CD4-positive, alpha-beta T cell (primary cell): ENCODE data around the gene MGAT5. TPM values are rescaled to one million over a fixed set of nuclear protein-coding genes. Genes with fewer than 3 reads are reported as not detected.

Experiments used
- ATAC-seq: fragments of 200-7000 bp; cut with Tn5 transposase; one replicate; pipeline ENCODE4 v1.10.0; 2022; ENCODE audit warnings: mild to moderate bottlenecking; ENCODE audit not compliant: poor library complexity
- CTCF ChIA-PET: fragments of 350-600 bp; sonication (Branson Sonifier 250); formaldehyde crosslinking; loops from one replicate; lab custom pipeline; 2021; ENCODE audit warnings: antibody characterized with exemption, inconsistent platforms; lab: Charles Lee
- POLR2A ChIA-PET: fragments of 350-600 bp; sonication (Branson Sonifier 250); formaldehyde crosslinking; loops from one replicate; lab custom pipeline; 2021; ENCODE audit warnings: antibody characterized with exemption, inconsistent platforms; lab: Charles Lee
- DNase-seq, 14 experiments: peaks; one replicate each; pipeline ENCODE4 v3.0.0-alpha.2; 2013 to 2020; ENCODE audit warnings: mixed read lengths in 2 of 14
- H3K27ac ChIP-seq, 2 donors: one replicate each; pipeline versions ENCODE4 v1.5.1 to v1.7.0; 2013; ENCODE audit warnings: low read length in 2 of 2, low read depth in 1 of 2, mild to moderate bottlenecking in 1 of 2
- H3K27me3 ChIP-seq, 2 experiments: 1 replicate in 1 of 2; 2 replicates in 1 of 2; pipeline versions ENCODE4 v1.6.1 to v1.7.0; 2013; ENCODE audit warnings: low read length in 2 of 2, control low read depth in 1 of 2, mild to moderate bottlenecking in 1 of 2, moderate library complexity in 1 of 2; ENCODE audit not compliant: insufficient read depth in 2 of 2, control insufficient read depth in 1 of 2
- H3K36me3 ChIP-seq: one replicate; pipeline ENCODE4 v1.6.1; 2013; ENCODE audit warnings: low read length, control low read depth; ENCODE audit not compliant: insufficient read depth
- H3K4me1 ChIP-seq: one replicate; pipeline ENCODE4 v1.6.1; 2013; ENCODE audit warnings: low read length, control low read depth; ENCODE audit not compliant: insufficient read depth
- H3K4me3 ChIP-seq: one replicate; pipeline ENCODE4 v1.5.1; 2013; ENCODE audit warnings: mild to moderate bottlenecking, low read length, moderate library complexity
- H3K9me3 ChIP-seq, 2 experiments: 1 replicate in 1 of 2; 2 replicates in 1 of 2; pipeline versions ENCODE4 v1.6.1 to v1.7.0; 2013; ENCODE audit warnings: low read length in 2 of 2, mild to moderate bottlenecking in 2 of 2, control low read depth in 1 of 2, moderate library complexity in 1 of 2; ENCODE audit not compliant: control insufficient read depth in 1 of 2, insufficient read depth in 1 of 2
- H3K27ac Mint-ChIP-seq: one replicate; pipeline ENCODE4 v1.8.0; 2020; ENCODE audit warnings: mixed read lengths
- H3K27me3 Mint-ChIP-seq: one replicate; pipeline ENCODE4 v1.8.0; 2021; ENCODE audit warnings: mixed read lengths
- H3K36me3 Mint-ChIP-seq: one replicate; pipeline ENCODE4 v1.8.0; 2021; ENCODE audit warnings: low read depth, mixed read lengths
- H3K4me1 Mint-ChIP-seq: one replicate; pipeline ENCODE4 v1.8.0; 2021; ENCODE audit warnings: low read depth, mixed read lengths
- H3K4me3 Mint-ChIP-seq: one replicate; pipeline ENCODE4 v1.8.0; 2020; ENCODE audit warnings: mild to moderate bottlenecking, mixed read lengths
- H3K9me3 Mint-ChIP-seq: one replicate; pipeline ENCODE4 v1.8.0; 2020; ENCODE audit warnings: mixed read lengths
- CTCF ChIP-seq: fragments of 200-600 bp; IDR thresholded peaks from one replicate; pipeline ENCODE4 v1.8.0; 2022; ENCODE audit warnings: antibody characterized with exemption, mild to moderate bottlenecking
- intact Hi-C, 2 experiments: fragments of 100-400 bp; cut with DNase I in 1 of 2; cut with micrococcal nuclease in 1 of 2; formaldehyde crosslinking; loops; one replicate each; pipeline versions ENCODE4 v1.15.1 to v1.9.0; 2023 to 2025; cut with DNase I, micrococcal nuclease
- polyA plus RNA-seq, 2 donors: library from polyadenylated mRNA; unstranded; fragments of 120-200 nt; gene quantifications; one replicate each; pipeline ENCODE4 v1.2.1, GENCODE V29; 2013
- total RNA-seq, 174 experiments: library from RNA in 2 of 174; stranded (reverse) in 2 of 174; gene quantifications; one replicate each; pipeline ENCODE4 v1.2.3 and lab custom pipeline; 2021 to 2026

Gene MGAT5
- total RNA-seq, result 10 to 100 TPM; 77.5 to 77.8 TPM
- polyA plus RNA-seq (2013, experiment 1 of 2), result 35.5 TPM
- 30.7 TPM for polyA plus RNA-seq (2013, experiment 2 of 2)
- 89.8 to 500 (median 154) reads per million in 172 experiments for total RNA-seq (lab: John Stamatoyannopoulos, UW)

- peak within 1 kb of the TSS; percentile 51 for H3K27ac Mint-ChIP-seq
- H3K27ac ChIP-seq, result no peak within 1 kb of the TSS
Observed at GRCh38 chr2:134253804-134254203, at the start of gene MGAT5. Gene MGAT5 (plus strand): TSS chr2:134254072. CDS start chr2:134254404, 332 bp downstream.

GRCh38 chr2:134205087-134205486, 48.8 kb upstream of the MGAT5 start:
- Histone ChIP-seq H3K9me3 (no peaks in the 10 kb centered on the region), H3K27me3 (no peaks in the 10 kb centered on the region), H3K4me1 (peaks cover 53% of the 10 kb centered on the region), H3K4me3 (no peak overlapping the region), H3K36me3 (no peaks in the 10 kb centered on the region), H3K27ac (no peak overlapping the region)
- H3K27me3 Mint-ChIP-seq, result no peaks in the 10 kb centered on the region
- CTCF ChIA-PET, result interaction anchor here (4.2 to 4.3 kb wide), 2 partner anchors 8 to 87 kb away, joined by 28 read pairs; no protein-coding TSS in a partner anchor
- H3K4me3 Mint-ChIP-seq, result no peak overlapping the region
- no peaks in the 10 kb centered on the region for H3K9me3 Mint-ChIP-seq
- POLR2A ChIA-PET, result interaction anchor here (1.1 to 4.1 kb wide), 10 partner anchors 8 to 86 kb away, joined by 3 to 49 read pairs (median 8); no protein-coding TSS in a partner anchor
- DNase-seq, result peak in 1 of 14 experiments; percentile 46
- peak; percentile 48 for ATAC-seq
- no peak for TF ChIP-seq CTCF
- intact Hi-C loops, result loop anchor here (5.0 kb wide), 4 partner anchors 42 to 318 kb away; no protein-coding TSS in a partner anchor
- H3K36me3 Mint-ChIP-seq, result no peaks in the 10 kb centered on the region
- no peak overlapping the region for H3K27ac Mint-ChIP-seq
- peaks cover 25% of the 10 kb centered on the region for H3K4me1 Mint-ChIP-seq

More at GRCh38 chr2:134253804-134254203, at the start of gene MGAT5:
- ATAC-seq (no peak), DNase-seq (no peak)
- Mint-ChIP-seq H3K36me3 (peaks cover 34% of the 10 kb centered on the region), H3K27me3 (no peaks in the 10 kb centered on the region), H3K9me3 (no peaks in the 10 kb centered on the region), H3K4me1 (peaks cover 98% of the 10 kb centered on the region), H3K4me3 (peak within 1 kb of the TSS; percentile 32)
- CTCF ChIA-PET, result interaction anchor here (0.9 to 1.9 kb wide), 4 partner anchors 9 to 136 kb away, joined by 3 to 10 read pairs (median 4); no protein-coding TSS in a partner anchor
- Histone ChIP-seq H3K4me1 (peaks cover 79% of the 10 kb centered on the region), H3K27me3 (no peaks in the 10 kb centered on the region), H3K4me3 (no peak within 1 kb of the TSS), H3K36me3 (peaks cover 14% of the 10 kb centered on the region), H3K9me3 (no peaks in the 10 kb centered on the region)
- intact Hi-C loops, result no loop called here
- POLR2A ChIA-PET, result interaction anchor here (0.9 to 2.9 kb wide), 8 partner anchors 8 to 133 kb away, joined by 3 to 11 read pairs (median 3); no protein-coding TSS in a partner anchor
- no peak for TF ChIP-seq CTCF

GRCh38 chr2:134206031-134206430, 47.8 kb upstream of the MGAT5 start:
- no peaks in the 10 kb centered on the region for H3K36me3 Mint-ChIP-seq
- CTCF ChIA-PET, result interaction anchor here (0.8 to 4.3 kb wide), 6 partner anchors 9 to 206 kb away, joined by 4 to 28 read pairs (median 9); no protein-coding TSS in a partner anchor
- Histone ChIP-seq H3K27me3 (no peaks in the 10 kb centered on the region), H3K27ac (no peak overlapping the region), H3K4me1 (peaks cover 47% of the 10 kb centered on the region), H3K9me3 (no peaks in the 10 kb centered on the region), H3K36me3 (no peaks in the 10 kb centered on the region), H3K4me3 (no peak overlapping the region)
- no peak overlapping the region for H3K4me3 Mint-ChIP-seq
- no peaks in the 10 kb centered on the region for H3K9me3 Mint-ChIP-seq
- DNase-seq (no peak), ATAC-seq (no peak)
- H3K27me3 Mint-ChIP-seq, result no peaks in the 10 kb centered on the region
- peaks cover 18% of the 10 kb centered on the region for H3K4me1 Mint-ChIP-seq
- intact Hi-C loops, result loop anchor here (5.0 kb wide), 4 partner anchors 41 to 319 kb away; no protein-coding TSS in a partner anchor
- POLR2A ChIA-PET, result interaction anchor here (0.8 to 4.1 kb wide), 11 partner anchors 9 to 87 kb away, joined by 3 to 49 read pairs (median 7); no protein-coding TSS in a partner anchor
- TF ChIP-seq CTCF, result no peak
- no peak overlapping the region for H3K27ac Mint-ChIP-seq
